Right renal cortex interstitium (tissue), 3 donors: ENCODE measurements around the gene ZNF346. TPM values are rescaled to one million over a fixed set of nuclear protein-coding genes. Genes with fewer than 3 reads are reported as not detected.
"Not testable (repeated sequence)": the region's sequence is repeated elsewhere in the genome, so short reads cannot be mapped to it uniquely, and the experiment has no call there.

Experiments
- DNase-seq, 3 donors: peaks; one replicate each; pipeline ENCODE4 v3.0.0-alpha.2; 2013; ENCODE audit warnings: low read depth in 3 of 3, low spot score in 2 of 3
- polyA plus RNA-seq, 3 donors: library from polyadenylated mRNA; unstranded; fragments of 120-200 nt; gene quantifications; one replicate each; pipeline ENCODE4 v1.2.1, GENCODE V29; 2013; ENCODE audit not compliant: insufficient read length in 3 of 3

The ZNF346 gene
- 10 to 100 TPM; 21.3 to 22.6 (median 21.3) TPM for polyA plus RNA-seq

DNA sequence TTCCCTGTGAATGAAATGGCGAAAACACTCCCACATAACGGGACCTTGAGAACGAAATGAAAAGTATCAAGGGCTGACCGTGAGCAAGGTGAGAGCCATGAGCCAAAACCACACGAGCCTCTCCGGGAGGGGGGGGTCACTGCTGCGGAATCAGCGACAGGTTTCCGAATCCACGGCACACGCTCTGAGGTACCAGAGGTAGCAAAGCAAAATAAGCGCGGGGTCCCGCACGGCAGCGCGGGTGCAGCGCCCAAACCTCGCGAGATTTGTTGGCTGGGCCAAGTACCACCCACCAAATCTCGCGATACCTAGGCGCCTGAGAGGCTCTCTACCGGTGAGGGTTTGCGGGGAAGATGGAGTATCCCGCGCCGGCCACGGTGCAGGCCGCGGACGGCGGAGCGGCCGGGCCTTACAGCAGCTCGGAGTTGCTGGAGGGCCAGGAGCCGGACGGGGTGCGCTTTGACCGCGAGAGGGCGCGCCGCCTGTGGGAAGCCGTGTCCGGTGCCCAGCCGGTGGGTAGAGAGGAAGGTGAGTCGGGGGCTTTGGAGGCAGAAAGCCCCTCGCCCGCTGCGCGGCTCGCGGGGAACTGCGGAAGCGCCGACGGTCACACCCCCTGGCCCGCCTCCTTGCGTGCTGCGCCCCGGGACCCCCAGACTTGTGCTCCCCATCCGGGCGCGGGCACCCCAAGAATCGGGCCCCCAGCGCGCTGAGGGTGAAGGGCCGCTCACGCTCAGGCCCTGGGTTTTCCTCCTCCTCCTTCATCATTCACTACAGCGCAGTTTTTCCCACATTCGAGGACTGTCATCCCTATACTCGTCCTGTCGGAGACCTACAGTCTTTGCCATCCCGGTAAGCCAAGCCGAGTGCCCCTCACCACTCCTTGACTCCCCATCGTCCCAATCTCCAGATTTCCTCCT is at the start of gene ZNF346:
ZNF346 (plus strand) TSS at position 311 of the 917 bp plus-strand sequence; CDS start at position 354, 43 bp downstream.
- peak; percentile 90 to 93 (median 90) for DNase-seq

DNA sequence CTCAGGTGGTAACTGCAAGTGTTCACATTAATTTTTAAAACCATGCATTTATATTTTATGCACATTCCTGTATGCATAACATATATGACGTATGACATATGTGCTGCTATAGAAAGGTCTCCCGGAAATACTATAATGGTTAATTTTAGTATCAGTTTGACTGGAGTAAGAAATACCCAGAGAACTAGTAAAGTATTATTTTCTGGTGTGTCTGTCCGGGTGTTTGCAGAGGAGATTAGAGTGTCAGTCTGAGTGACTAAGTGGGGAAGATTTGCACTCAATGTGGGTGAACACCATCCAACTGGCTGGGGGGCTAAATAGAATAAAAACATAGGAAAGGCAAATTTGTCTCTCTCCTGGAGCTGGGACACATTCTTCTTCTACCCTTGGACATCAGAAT is 42.8 kb upstream of the ZNF346 start:
- no peak for DNase-seq

- no peak for DNase-seq
Observed at GRCh38 chr5:176980818-176981217, 41.7 kb upstream of the ZNF346 start.

DNA sequence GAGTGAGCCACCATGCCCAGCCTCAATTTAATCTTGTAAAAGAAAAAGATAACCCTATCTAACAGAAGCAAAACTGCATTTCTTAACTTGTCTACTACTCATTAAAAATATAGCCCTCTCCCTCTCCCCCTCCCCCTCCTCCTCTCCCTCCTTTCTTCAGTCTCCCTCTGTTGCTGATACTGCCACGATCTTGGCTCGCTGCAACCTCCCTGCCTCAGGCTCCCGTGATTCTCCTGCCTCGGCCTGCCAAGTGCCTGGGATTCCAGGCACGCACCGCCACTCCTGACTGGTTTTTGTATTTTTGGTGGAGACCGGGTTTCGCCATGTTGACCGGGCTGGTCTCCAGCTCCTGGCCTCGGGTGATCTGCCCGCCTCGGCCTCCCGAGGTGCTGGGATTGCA is 39.4 kb upstream of the ZNF346 start:
- DNase-seq, result not testable (repeated sequence)

- not testable (repeated sequence) for DNase-seq
Observed at GRCh38 chr5:176983593-176983992, 38.9 kb upstream of the ZNF346 start.

- DNase-seq, result not testable (repeated sequence)
Observed at GRCh38 chr5:176984176-176984575, 38.3 kb upstream of the ZNF346 start.

DNA sequence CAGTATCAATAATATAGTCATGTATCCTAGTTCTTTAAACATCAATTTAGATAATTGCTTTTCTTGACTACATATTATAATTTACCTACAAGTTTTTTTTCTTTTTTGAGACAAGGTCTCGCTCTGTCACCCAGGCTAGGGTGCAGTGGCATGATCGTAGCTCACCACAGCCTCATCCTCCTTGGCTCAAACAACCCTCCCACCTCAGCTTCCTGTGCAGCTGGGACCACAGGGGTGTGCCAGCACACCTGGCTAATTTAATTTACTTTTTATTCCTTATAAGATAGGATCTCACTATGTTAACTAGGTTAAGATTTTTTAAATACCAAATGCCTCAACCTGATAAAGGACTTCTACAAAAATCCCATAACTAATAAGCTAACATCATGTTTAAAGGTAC is 37.0 kb upstream of the ZNF346 start:
- DNase-seq, result no peak

DNA sequence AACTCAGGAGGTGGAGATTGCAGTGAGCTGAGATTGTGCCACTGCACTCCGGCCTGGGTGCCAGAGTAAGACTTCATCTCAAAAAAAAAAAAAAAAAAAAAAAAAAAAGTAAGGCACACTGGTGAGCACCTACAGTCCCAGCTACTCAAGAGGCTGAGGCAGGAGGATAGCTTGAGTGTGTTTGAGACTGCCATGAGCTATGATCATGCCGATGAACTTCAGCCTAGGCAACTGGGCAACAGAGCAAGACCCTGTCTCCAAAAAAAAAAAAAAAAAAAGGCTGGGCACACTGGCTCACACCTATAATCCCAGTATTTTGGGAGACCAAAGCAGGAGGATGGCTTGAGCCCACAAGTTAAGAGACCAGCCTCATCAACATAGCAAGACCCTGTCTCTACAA is 36.2 kb upstream of the ZNF346 start:
- DNase-seq, result no peak

DNA sequence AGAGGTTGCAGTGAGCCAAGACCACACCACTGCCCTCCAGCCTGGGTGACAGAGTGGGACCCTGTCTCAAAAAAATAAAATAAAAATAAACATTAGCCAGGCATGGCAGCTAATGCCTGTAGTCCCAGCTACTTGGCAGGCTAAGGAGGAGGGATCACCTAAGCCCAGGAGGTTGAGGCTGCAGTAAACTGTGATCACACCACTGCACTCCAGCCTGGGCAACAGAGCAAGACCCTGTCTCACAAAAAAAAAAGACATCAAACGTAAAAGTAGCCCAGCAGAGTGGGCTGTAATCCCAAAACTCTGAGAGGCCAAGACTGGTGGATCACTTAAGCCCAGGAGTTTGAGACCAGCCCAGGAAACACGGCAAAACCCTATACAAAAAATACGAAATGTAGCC is 34.9 kb upstream of the ZNF346 start:
- no peak for DNase-seq

DNA sequence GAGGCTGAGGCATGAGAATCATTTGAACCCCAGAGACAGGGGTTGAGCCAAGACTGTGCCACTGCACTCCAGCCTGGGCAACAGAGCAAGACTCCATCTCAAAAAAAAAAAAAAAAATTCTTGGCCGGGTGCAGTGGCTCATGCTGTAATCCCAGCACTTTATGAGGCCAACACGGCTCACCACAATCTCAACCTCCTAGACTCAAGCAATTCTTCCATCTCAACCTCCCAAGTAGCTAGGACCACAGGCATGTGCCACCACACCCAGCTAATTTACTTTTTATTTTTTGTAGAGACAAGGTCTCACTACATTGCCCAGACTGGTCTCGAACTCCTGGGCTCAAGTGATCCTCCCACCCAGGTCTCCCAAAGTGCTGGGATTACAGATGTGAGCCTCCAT is 29.4 kb upstream of the ZNF346 start:
- DNase-seq, result not testable (repeated sequence)

GRCh38 chr5:176994460-176995121 is 27.9 kb upstream of the ZNF346 start:
- DNase-seq, result no peak

DNA sequence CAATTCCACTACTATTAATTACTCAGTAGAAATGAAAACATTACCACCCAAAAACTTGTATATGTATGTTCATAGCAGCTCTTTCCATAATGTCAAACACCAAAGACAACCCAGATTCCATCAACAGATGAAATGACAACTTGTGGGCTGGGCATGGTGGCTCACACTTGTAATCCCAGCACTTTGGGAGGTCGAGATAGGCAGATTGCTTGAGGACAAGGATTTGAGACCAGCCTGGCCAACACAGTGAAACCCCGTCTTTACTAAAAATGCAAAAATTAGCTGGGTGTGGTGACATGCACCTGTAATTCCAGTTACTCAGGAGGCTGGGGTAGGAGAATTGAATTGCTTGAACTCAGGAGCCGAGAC is 27.4 kb upstream of the ZNF346 start:
- DNase-seq, result no peak

DNA sequence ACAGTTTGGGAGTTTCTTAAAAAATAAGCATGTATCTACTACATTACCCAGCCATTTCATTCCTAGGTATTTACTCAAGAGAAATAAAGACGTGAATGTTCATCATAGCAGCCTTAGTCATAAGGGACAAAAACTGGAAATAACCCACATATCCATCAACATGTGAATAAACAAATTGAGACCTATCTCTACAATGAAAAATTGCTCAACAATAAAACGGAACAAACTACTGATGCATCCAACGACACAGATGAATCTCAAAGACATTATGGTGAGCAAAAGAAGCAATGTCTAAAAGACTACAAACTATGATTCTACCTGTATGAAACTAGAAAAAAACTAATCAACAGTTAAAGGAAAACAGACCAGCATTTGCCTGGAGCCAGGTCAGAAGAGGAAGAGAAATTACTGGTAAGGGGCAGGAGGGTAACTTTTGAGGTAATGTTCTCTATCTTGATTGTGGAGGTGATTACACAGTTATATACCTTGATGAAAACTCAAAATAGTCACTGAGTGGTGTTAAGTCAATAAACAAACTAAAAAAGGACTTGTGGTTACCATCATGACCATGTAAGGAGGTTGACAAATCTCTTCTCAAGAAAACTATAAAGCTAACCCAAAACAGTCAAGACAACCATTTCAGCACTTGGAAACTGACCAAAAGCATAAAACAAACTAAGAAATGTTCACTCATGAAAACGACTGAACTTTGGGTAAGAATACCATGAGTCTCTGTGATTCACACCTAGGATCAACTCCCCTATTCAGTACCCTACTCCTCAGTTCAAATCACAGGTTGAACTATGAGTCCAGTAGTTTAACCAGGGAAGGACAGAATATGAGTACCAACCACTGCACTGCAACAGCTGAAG is 26.4 kb upstream of the ZNF346 start:
- no peak for DNase-seq

- no peak for DNase-seq
Observed at GRCh38 chr5:176996780-176997179, 25.7 kb upstream of the ZNF346 start.

DNA sequence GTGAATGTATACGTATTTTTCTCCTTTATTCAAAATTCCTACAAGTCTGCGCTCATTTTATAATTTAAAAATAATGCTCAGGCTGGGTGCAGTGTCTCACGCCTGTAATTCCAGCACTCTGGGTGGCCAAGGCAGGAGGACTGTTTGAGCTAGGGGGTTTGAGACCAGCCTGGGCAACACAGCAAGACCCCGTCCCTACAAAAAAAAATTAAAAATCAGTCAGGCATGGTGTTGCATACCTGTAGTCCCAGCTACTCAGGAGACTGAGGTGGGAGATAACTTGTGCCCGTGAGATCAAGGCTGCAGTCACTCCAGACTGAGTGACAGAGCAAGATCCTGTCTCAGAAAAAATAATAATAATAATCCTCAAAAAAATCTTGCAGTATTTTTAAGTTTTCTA is 23.7 kb upstream of the ZNF346 start:
- no peak for DNase-seq

- DNase-seq, result not testable (repeated sequence)
Observed at GRCh38 chr5:176999526-176999925, 23.0 kb upstream of the ZNF346 start.

- DNase-seq, result no peak
Observed at GRCh38 chr5:177003649-177004048, 18.8 kb upstream of the ZNF346 start.

DNA sequence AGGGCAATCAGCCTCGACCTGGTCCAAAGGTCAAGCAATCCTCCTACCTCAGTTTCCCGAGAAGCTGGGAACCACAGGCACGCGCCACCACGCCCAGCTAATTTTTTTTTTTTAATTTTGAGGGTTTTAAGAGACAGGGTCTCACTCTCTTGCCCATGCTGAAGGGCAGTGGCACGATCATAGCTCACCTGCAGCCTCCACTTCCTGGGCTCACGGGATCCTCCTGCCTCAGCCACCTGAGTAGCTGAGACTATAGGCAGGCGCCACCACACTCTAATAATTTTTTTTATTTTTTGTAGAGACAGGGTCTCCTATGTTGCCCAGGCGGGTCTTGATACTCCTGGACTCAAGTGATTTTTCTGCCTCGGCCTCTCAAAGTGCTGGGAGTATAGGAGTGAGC is 17.5 kb upstream of the ZNF346 start:
- DNase-seq, result no peak

- DNase-seq, result peak in 1 of 3 donors; percentile 36
Observed at GRCh38 chr5:177005619-177006264, 16.8 kb upstream of the ZNF346 start.

DNA sequence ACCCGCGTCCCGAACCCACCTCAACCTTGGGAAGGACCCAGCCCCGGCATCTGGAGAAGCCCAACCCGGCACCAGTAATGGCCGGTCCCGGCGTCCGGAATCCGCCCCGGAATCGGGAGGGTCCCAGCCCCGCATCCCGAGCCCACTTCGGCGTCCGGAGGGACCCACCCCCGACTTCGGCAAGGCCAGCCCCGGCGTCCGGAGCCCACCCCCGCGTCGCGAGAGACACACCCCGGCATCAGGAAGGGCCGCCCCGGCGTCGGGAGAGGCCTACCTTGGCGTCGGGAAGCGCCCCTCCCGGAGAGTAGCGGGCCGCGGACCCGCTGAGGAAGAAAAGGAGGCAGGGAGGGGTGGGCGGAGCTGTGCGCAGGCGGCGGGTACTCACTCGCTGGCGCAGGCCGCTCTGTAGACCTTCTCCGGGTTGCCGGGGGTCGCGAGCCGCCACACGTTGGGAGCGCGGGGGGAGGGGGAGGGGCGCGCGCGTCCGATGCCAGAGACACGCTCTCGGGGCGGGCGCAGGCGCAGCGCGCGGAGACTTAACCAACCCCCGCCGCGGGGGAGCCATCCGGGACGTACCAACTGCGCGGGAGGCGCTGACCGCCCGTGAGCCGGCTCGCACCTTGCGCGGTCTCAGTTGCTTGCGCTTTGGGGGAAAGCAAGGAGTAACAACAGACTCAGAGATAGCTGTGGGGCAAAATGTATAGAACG is 16.1 kb upstream of the ZNF346 start, which contains the start of gene UIMC1:
UIMC1 (minus strand) TSS at position 515 of the 708 bp plus-strand sequence. CDS start 24,164 bp downstream, outside the sequence.
- DNase-seq, result peak; percentile 83 to 89 (median 84)
